ENCODE results near the gene HABP2.

The HABP2 gene

GRCh38 chr10:113539789-113540188 lies 13.1 kb upstream of the HABP2 start:
- H3K4me3 Mint-ChIP-seq, result no peak overlapping the region
- DNase-seq (no peak), ATAC-seq (no peak)
- no peak overlapping the region for H3K27ac Mint-ChIP-seq
- H3K27me3 Mint-ChIP-seq, result peaks cover 12% of the 10 kb centered on the region
- H3K4me1 Mint-ChIP-seq, result no peaks in the 10 kb centered on the region
- no peaks in the 10 kb centered on the region for H3K9me3 Mint-ChIP-seq

- H3K4me3 Mint-ChIP-seq, result no peak overlapping the region
- H3K4me1 Mint-ChIP-seq, result no peaks in the 10 kb centered on the region
- DNase-seq (no peak), ATAC-seq (no peak)
- H3K9me3 Mint-ChIP-seq, result no peaks in the 10 kb centered on the region
- peaks cover 12% of the 10 kb centered on the region for H3K27me3 Mint-ChIP-seq
- no peak overlapping the region for H3K27ac Mint-ChIP-seq
Observed at GRCh38 chr10:113540845-113541548, 11.9 kb upstream of the HABP2 start.

GRCh38 chr10:113541549-113541927 lies 11.3 kb upstream of the HABP2 start:
- Mint-ChIP-seq H3K27me3 (peaks cover 12% of the 10 kb centered on the region), H3K27ac (no peak overlapping the region), H3K4me1 (no peaks in the 10 kb centered on the region), H3K9me3 (no peaks in the 10 kb centered on the region), H3K4me3 (no peak overlapping the region)
- no peak for ATAC-seq
- no peak for DNase-seq

- no peak overlapping the region for H3K27ac Mint-ChIP-seq
- no peak for DNase-seq
- ATAC-seq, result no peak
- H3K4me1 Mint-ChIP-seq, result no peaks in the 10 kb centered on the region
- no peak overlapping the region for H3K4me3 Mint-ChIP-seq
- H3K27me3 Mint-ChIP-seq, result peaks cover 19% of the 10 kb centered on the region
- no peaks in the 10 kb centered on the region for H3K9me3 Mint-ChIP-seq
Observed at GRCh38 chr10:113543107-113543955, 9.5 kb upstream of the HABP2 start.

- Mint-ChIP-seq H3K27ac (no peak overlapping the region), H3K4me3 (no peak overlapping the region), H3K27me3 (peaks cover 19% of the 10 kb centered on the region), H3K9me3 (no peaks in the 10 kb centered on the region), H3K4me1 (no peaks in the 10 kb centered on the region)
- no peak for DNase-seq
- ATAC-seq, result no peak
Observed at GRCh38 chr10:113544392-113544791, 8.5 kb upstream of the HABP2 start.

- H3K4me1 Mint-ChIP-seq, result no peaks in the 10 kb centered on the region
- peaks cover 7% of the 10 kb centered on the region for H3K27me3 Mint-ChIP-seq
- DNase-seq (no peak), ATAC-seq (no peak)
- H3K27ac Mint-ChIP-seq, result no peak overlapping the region
- H3K9me3 Mint-ChIP-seq, result no peaks in the 10 kb centered on the region
- H3K4me3 Mint-ChIP-seq, result no peak overlapping the region
Observed at GRCh38 chr10:113547426-113547825, 5.4 kb upstream of the HABP2 start.

- DNase-seq (no peak), ATAC-seq (no peak)
- no peak overlapping the region for H3K27ac Mint-ChIP-seq
- H3K4me3 Mint-ChIP-seq, result no peak overlapping the region
- peaks cover 26% of the 10 kb centered on the region for H3K27me3 Mint-ChIP-seq
- H3K9me3 Mint-ChIP-seq, result no peaks in the 10 kb centered on the region
- H3K4me1 Mint-ChIP-seq, result no peaks in the 10 kb centered on the region
Observed at GRCh38 chr10:113549856-113550255, 3.0 kb upstream of the HABP2 start.

- ATAC-seq (no peak), DNase-seq (no peak)
- H3K4me3 Mint-ChIP-seq, result no peak overlapping the region
- no peak overlapping the region for H3K27ac Mint-ChIP-seq
- H3K9me3 Mint-ChIP-seq, result no peaks in the 10 kb centered on the region
- peaks cover 26% of the 10 kb centered on the region for H3K27me3 Mint-ChIP-seq
- no peaks in the 10 kb centered on the region for H3K4me1 Mint-ChIP-seq
Observed at GRCh38 chr10:113550365-113550764, 2.5 kb upstream of the HABP2 start.

GRCh38 chr10:113552014-113552413 lies 839 bp upstream of the HABP2 start:
- no peaks in the 10 kb centered on the region for H3K4me1 Mint-ChIP-seq
- DNase-seq (no peak), ATAC-seq (no peak)
- H3K9me3 Mint-ChIP-seq, result no peaks in the 10 kb centered on the region
- H3K27me3 Mint-ChIP-seq, result peaks cover 29% of the 10 kb centered on the region
- no peak overlapping the region for H3K4me3 Mint-ChIP-seq
- H3K27ac Mint-ChIP-seq, result no peak overlapping the region

GRCh38 chr10:113553149-113553548 lies 296 bp downstream of the HABP2 start:
- Mint-ChIP-seq H3K27ac (no peak overlapping the region), H3K9me3 (no peaks in the 10 kb centered on the region), H3K27me3 (peaks cover 34% of the 10 kb centered on the region), H3K4me1 (peaks cover 6% of the 10 kb centered on the region), H3K4me3 (no peak overlapping the region)
- ATAC-seq (no peak), DNase-seq (no peak)

- DNase-seq (no peak), ATAC-seq (no peak)
- H3K9me3 Mint-ChIP-seq, result no peaks in the 10 kb centered on the region
- H3K4me3 Mint-ChIP-seq, result no peak overlapping the region
- no peak overlapping the region for H3K27ac Mint-ChIP-seq
- peaks cover 43% of the 10 kb centered on the region for H3K27me3 Mint-ChIP-seq
- peaks cover 6% of the 10 kb centered on the region for H3K4me1 Mint-ChIP-seq
Observed at GRCh38 chr10:113554214-113554613, 1.4 kb downstream of the HABP2 start.

GRCh38 chr10:113555245-113555644 lies 2.4 kb downstream of the HABP2 start:
- Mint-ChIP-seq H3K27ac (no peak overlapping the region), H3K4me3 (no peak overlapping the region), H3K9me3 (no peaks in the 10 kb centered on the region), H3K4me1 (peaks cover 6% of the 10 kb centered on the region), H3K27me3 (peaks cover 52% of the 10 kb centered on the region)
- DNase-seq, result no peak
- no peak for ATAC-seq

GRCh38 chr10:113555751-113556150 lies 2.9 kb downstream of the HABP2 start:
- Mint-ChIP-seq H3K4me3 (no peak overlapping the region), H3K27ac (no peak overlapping the region), H3K27me3 (peaks cover 52% of the 10 kb centered on the region), H3K4me1 (peaks cover 6% of the 10 kb centered on the region), H3K9me3 (no peaks in the 10 kb centered on the region)
- ATAC-seq, result no peak
- DNase-seq, result no peak

- ATAC-seq, result no peak
- no peak overlapping the region for H3K4me3 Mint-ChIP-seq
- DNase-seq, result no peak
- no peaks in the 10 kb centered on the region for H3K9me3 Mint-ChIP-seq
- peaks cover 52% of the 10 kb centered on the region for H3K27me3 Mint-ChIP-seq
- no peak overlapping the region for H3K27ac Mint-ChIP-seq
- H3K4me1 Mint-ChIP-seq, result peaks cover 6% of the 10 kb centered on the region
Observed at GRCh38 chr10:113557424-113557862, 4.6 kb downstream of the HABP2 start.

GRCh38 chr10:113557903-113558321 lies 5.1 kb downstream of the HABP2 start:
- Mint-ChIP-seq H3K27ac (no peak overlapping the region), H3K4me3 (no peak overlapping the region), H3K4me1 (peaks cover 6% of the 10 kb centered on the region), H3K9me3 (no peaks in the 10 kb centered on the region), H3K27me3 (peaks cover 52% of the 10 kb centered on the region)
- no peak for DNase-seq
- ATAC-seq, result no peak

- Mint-ChIP-seq H3K4me1 (peaks cover 14% of the 10 kb centered on the region), H3K4me3 (no peak overlapping the region)
Observed at GRCh38 chr10:113560071-113560470, 7.2 kb downstream of the HABP2 start.

More at GRCh38 chr10:113560071-113560470, 7.2 kb downstream of the HABP2 start:
- H3K9me3 Mint-ChIP-seq, result no peaks in the 10 kb centered on the region
- DNase-seq (no peak), ATAC-seq (no peak)
- H3K27me3 Mint-ChIP-seq, result peaks cover 34% of the 10 kb centered on the region
- no peak overlapping the region for H3K27ac Mint-ChIP-seq

All from stimulated activated naive CD8-positive, alpha-beta T cell treated with anti-CD3 and anti-CD28 coated beads, Interleukin-15, amount 100 ng/mL, for 72 hours (primary cell).